Endothelial cell (in vitro differentiated cells): ENCODE data around the gene OR4N5. TPM values are rescaled to one million over a fixed set of nuclear protein-coding genes. Genes with fewer than 3 reads are reported as not detected.
"Not testable (repeated sequence)": the region's sequence is repeated elsewhere in the genome, so short reads cannot be mapped to it uniquely, and the experiment has no call there.

Source experiments
- DNase-seq: peaks from one replicate; pipeline ENCODE4 v3.0.0; 2021; ENCODE audit warnings: low spot score
- H3K27ac Mint-ChIP-seq: one replicate; pipeline ENCODE4 v1.8.0; 2021; ENCODE audit warnings: mixed read lengths, inconsistent platforms; ENCODE audit not compliant: unreplicated experiment
- H3K27me3 Mint-ChIP-seq: one replicate; pipeline ENCODE4 v1.8.0; 2021; ENCODE audit warnings: mild to moderate bottlenecking, moderate library complexity, mixed read lengths, inconsistent platforms; ENCODE audit not compliant: unreplicated experiment
- H3K36me3 Mint-ChIP-seq: one replicate; pipeline ENCODE4 v1.8.0; 2021; ENCODE audit warnings: mild to moderate bottlenecking, low read depth, mixed read lengths, inconsistent platforms; ENCODE audit not compliant: unreplicated experiment
- H3K4me1 Mint-ChIP-seq: one replicate; pipeline ENCODE4 v1.8.0; 2021; ENCODE audit warnings: mild to moderate bottlenecking, mixed read lengths, inconsistent platforms; ENCODE audit not compliant: unreplicated experiment
- H3K4me3 Mint-ChIP-seq: one replicate; pipeline ENCODE4 v1.8.0; 2021; ENCODE audit warnings: mild to moderate bottlenecking, mixed read lengths, inconsistent platforms; ENCODE audit not compliant: unreplicated experiment
- H3K9me3 Mint-ChIP-seq: one replicate; pipeline ENCODE4 v1.8.0; 2021; ENCODE audit warnings: mixed read lengths, inconsistent platforms; ENCODE audit not compliant: unreplicated experiment
- CTCF ChIP-seq: fragments of 200-600 bp; sonication (generic); IDR thresholded peaks from one replicate; pipeline ENCODE4 v1.5.0; 2021; ENCODE audit warnings: antibody characterized with exemption; ENCODE audit not compliant: unreplicated experiment
- long read RNA-seq: library from polyadenylated mRNA; unstranded; transcript quantifications from one replicate; pipeline ENCODE4 v2.0.0, GENCODE V29; 2020; ENCODE audit not compliant: unreplicated experiment
- total RNA-seq: library from RNA; stranded (reverse); fragmentation: NEBNext Ultra II Directional; extraction: Animal tissue kit (Norgen Biotek cat#: 25700); gene quantifications from one replicate; pipeline ENCODE4 v1.2.1, GENCODE V29; 2021; ENCODE audit not compliant: unreplicated experiment

Gene OR4N5
- total RNA-seq = not detected
- long read RNA-seq = 0 reads

- Mint-ChIP-seq H3K4me1 (no peaks in the 10 kb centered on the region), H3K27ac (no peak within 1 kb of the TSS), H3K27me3 (peaks cover 2% of the 10 kb centered on the region), H3K4me3 (no peak within 1 kb of the TSS), H3K9me3 (peaks cover 22% of the 10 kb centered on the region), H3K36me3 (no peaks in the 10 kb centered on the region)
- no peak for TF ChIP-seq CTCF
- no peak for DNase-seq
Observed at GRCh38 chr14:20138520-20138919, at the start of gene OR4N5. Gene OR4N5, plus strand, starts transcription at chr14:20138820. Its CDS starts 4,916 bp downstream, at chr14:20143736.

- DNase-seq = no peak
- Mint-ChIP-seq H3K27me3 (no peaks in the 10 kb centered on the region), H3K4me3 (no peak overlapping the region), H3K27ac (no peak overlapping the region), H3K36me3 (no peaks in the 10 kb centered on the region), H3K9me3 (peaks cover 19% of the 10 kb centered on the region), H3K4me1 (no peaks in the 10 kb centered on the region)
- TF ChIP-seq CTCF = no peak
Observed at GRCh38 chr14:20092050-20092449, 46.6 kb upstream of the OR4N5 start.

- no peaks in the 10 kb centered on the region for H3K27me3 Mint-ChIP-seq
- no peaks in the 10 kb centered on the region for H3K4me1 Mint-ChIP-seq
- no peaks in the 10 kb centered on the region for H3K36me3 Mint-ChIP-seq
- DNase-seq = no peak
- TF ChIP-seq CTCF = no peak
- H3K27ac Mint-ChIP-seq = no peak overlapping the region
- no peak overlapping the region for H3K4me3 Mint-ChIP-seq
- H3K9me3 Mint-ChIP-seq = peaks cover 20% of the 10 kb centered on the region
Observed at GRCh38 chr14:20093442-20093841, 45.2 kb upstream of the OR4N5 start.

GRCh38 chr14:20098926-20099770, 39.5 kb upstream of the OR4N5 start:
- not testable (repeated sequence) for DNase-seq, H3K27me3 Mint-ChIP-seq
- peaks cover 16% of the 10 kb centered on the region for H3K9me3 Mint-ChIP-seq

GRCh38 chr14:20110438-20110837, 28.2 kb upstream of the OR4N5 start, which contains the start of gene OR4K17:
Gene OR4K17, plus strand, starts transcription at chr14:20110739. Its CDS starts 6,761 bp downstream, at chr14:20117500.
- Mint-ChIP-seq H3K4me1 (no peaks in the 10 kb centered on the region), H3K27me3 (no peaks in the 10 kb centered on the region), H3K9me3 (peaks cover 10% of the 10 kb centered on the region), H3K27ac (no peak within 1 kb of the TSS), H3K4me3 (no peak within 1 kb of the TSS), H3K36me3 (no peaks in the 10 kb centered on the region)
- no peak for TF ChIP-seq CTCF
- no peak for DNase-seq

More at GRCh38 chr14:20098926-20099770, 39.5 kb upstream of the OR4N5 start:
- not testable (repeated sequence) for H3K27ac Mint-ChIP-seq, H3K4me3 Mint-ChIP-seq, H3K4me1 Mint-ChIP-seq, H3K36me3 Mint-ChIP-seq
